ENCODE results near the gene LENG8.

DNA sequence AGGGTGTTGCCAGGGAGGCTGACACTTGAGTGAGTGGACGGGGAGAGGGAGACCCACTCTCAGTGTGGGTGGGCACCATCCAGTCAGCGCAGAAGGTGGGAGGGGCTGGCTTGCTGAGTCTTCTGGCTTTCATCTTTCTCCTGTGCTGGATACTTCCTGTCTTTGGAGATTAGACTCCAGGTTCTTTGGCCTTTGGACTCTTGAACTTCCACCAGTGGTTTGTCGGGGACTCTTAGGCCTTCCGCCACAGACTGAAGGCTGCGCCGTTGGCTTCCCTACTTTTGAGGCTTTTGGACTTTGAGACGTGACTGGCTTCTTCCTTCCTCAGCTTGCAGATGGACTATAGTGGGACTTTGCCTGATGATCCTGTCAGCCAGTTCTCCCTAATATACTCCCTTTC is 4.3 kb upstream of the LENG8 start:
- TF ChIP-seq, protein P1, sequence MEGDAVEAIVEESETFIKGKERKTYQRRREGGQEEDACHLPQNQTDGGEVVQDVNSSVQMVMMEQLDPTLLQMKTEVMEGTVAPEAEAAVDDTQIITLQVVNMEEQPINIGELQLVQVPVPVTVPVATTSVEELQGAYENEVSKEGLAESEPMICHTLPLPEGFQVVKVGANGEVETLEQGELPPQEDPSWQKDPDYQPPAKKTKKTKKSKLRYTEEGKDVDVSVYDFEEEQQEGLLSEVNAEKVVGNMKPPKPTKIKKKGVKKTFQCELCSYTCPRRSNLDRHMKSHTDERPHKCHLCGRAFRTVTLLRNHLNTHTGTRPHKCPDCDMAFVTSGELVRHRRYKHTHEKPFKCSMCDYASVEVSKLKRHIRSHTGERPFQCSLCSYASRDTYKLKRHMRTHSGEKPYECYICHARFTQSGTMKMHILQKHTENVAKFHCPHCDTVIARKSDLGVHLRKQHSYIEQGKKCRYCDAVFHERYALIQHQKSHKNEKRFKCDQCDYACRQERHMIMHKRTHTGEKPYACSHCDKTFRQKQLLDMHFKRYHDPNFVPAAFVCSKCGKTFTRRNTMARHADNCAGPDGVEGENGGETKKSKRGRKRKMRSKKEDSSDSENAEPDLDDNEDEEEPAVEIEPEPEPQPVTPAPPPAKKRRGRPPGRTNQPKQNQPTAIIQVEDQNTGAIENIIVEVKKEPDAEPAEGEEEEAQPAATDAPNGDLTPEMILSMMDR (IDR thresholded peaks at IDR 0.05; ENCODE audit: low read length), result no peak
- no peak for TF ChIP-seq EZH2 (IDR thresholded peaks at IDR 0.05; ENCODE audit: borderline replicate concordance, low read length)
